GM23248 (cell line): ENCODE results near the gene SH3RF3. TPM values are rescaled to one million over a fixed set of nuclear protein-coding genes. Genes with fewer than 3 reads are reported as not detected.

Experiments
- DNase-seq: peaks from one replicate; pipeline ENCODE4 v3.0.0-alpha.2; 2015
- H2AFZ ChIP-seq: fragments of 200-600 bp; sonication (generic); 2 replicates; pipeline ENCODE4 v1.6.1; 2016; ENCODE audit warnings: antibody characterized with exemption
- H3F3A ChIP-seq: fragments of 200-600 bp; sonication (generic); 2 replicates; pipeline ENCODE4 v1.6.1; 2016; ENCODE audit warnings: mild to moderate bottlenecking, antibody characterized with exemption, mixed run types; ENCODE audit not compliant: insufficient read depth
- H3K27ac ChIP-seq: fragments of 200-600 bp; sonication (generic); 2 replicates; pipeline ENCODE4 v1.5.1; 2016; ENCODE audit warnings: mild to moderate bottlenecking
- H3K27me3 ChIP-seq: fragments of 200-600 bp; sonication (generic); replicated peaks from 2 replicates; pipeline ENCODE4 v1.6.1; 2016; ENCODE audit warnings: mild to moderate bottlenecking; ENCODE audit not compliant: insufficient read depth
- H3K36me3 ChIP-seq: fragments of 200-600 bp; sonication (generic); 2 replicates; pipeline ENCODE4 v1.6.1; 2016; ENCODE audit warnings: low read depth, mild to moderate bottlenecking
- H3K4me1 ChIP-seq: fragments of 200-600 bp; sonication (generic); 2 replicates; pipeline ENCODE4 v1.6.1; 2016; ENCODE audit warnings: mild to moderate bottlenecking; ENCODE audit not compliant: insufficient read depth
- H3K4me2 ChIP-seq: fragments of 200-600 bp; sonication (generic); one replicate; pipeline ENCODE4 v1.6.1; 2016; ENCODE audit warnings: mild to moderate bottlenecking; ENCODE audit not compliant: unreplicated experiment
- H3K4me3 ChIP-seq: fragments of 200-600 bp; sonication (generic); 2 replicates; pipeline ENCODE4 v1.5.1; 2016; ENCODE audit warnings: mild to moderate bottlenecking
- H3K79me2 ChIP-seq: fragments of 200-600 bp; sonication (generic); 2 replicates; pipeline ENCODE4 v1.6.1; 2016; ENCODE audit warnings: mild to moderate bottlenecking; ENCODE audit not compliant: insufficient read depth
- H3K9ac ChIP-seq: fragments of 200-600 bp; sonication (generic); 2 replicates; pipeline ENCODE4 v1.6.1; 2016; ENCODE audit warnings: mild to moderate bottlenecking
- H3K9me2 ChIP-seq: fragments of 200-600 bp; sonication (generic); 2 replicates; pipeline ENCODE4 v1.6.1; 2016; ENCODE audit warnings: mixed run types, mild to moderate bottlenecking, moderate library complexity; ENCODE audit not compliant: insufficient read depth
- H3K9me3 ChIP-seq: fragments of 200-600 bp; sonication (generic); one replicate; pipeline ENCODE4 v1.6.1; 2017; ENCODE audit warnings: low read depth
- H4K20me1 ChIP-seq: fragments of 200-600 bp; sonication (generic); 2 replicates; pipeline ENCODE4 v1.6.0; 2016; ENCODE audit not compliant: insufficient read depth
- EZH2 ChIP-seq: fragments of 200-600 bp; sonication (generic); IDR thresholded peaks from 2 replicates; pipeline ENCODE4 v1.6.1; 2018; ENCODE audit warnings: antibody characterized with exemption, mild to moderate bottlenecking; ENCODE audit not compliant: insufficient read depth, poor library complexity, severe bottlenecking
- EZH2phosphoT487 ChIP-seq: fragments of 200-600 bp; sonication (generic); IDR thresholded peaks from 2 replicates; pipeline ENCODE4 v1.6.1; 2018; ENCODE audit warnings: antibody characterized with exemption, moderate library complexity, mild to moderate bottlenecking, low read depth; ENCODE audit not compliant: insufficient read depth
- WGBS, 2 experiments: methylation state at CpG; one replicate each; pipeline ENCODE4 v1.1.6; 2015 to 2017; ENCODE audit warnings: low lambda C conversion rate in 2 of 2, low coverage in 1 of 2; ENCODE audit errors: missing lambda C conversion rate in 2 of 2; 5-methylcytosine and 5-hydroxymethylcytosine counted together
- in situ Hi-C: fragments of 300-500 bp; cut with MboI; formaldehyde crosslinking; loops from 2 replicates; pipeline ENCODE4 v1.15.0; 2020
- polyA plus RNA-seq: library from polyadenylated mRNA; unstranded; fragments of >200 nt; fragmentation: Nextera tagmentation; extraction: Ambion mirVana; gene quantifications from 2 replicates; pipeline ENCODE4 v1.2.1, GENCODE V29; 2016
- total RNA-seq: library from RNA; depleted of rRNA; stranded (reverse); fragments of >200 nt; shearing (Covaris generic); gene quantifications from 2 replicates; pipeline ENCODE4 v1.2.3, GENCODE V29; 2014

Gene SH3RF3
- total and polyA plus RNA-seq, 2 experiments from 2014 or later = 1.5 to 5.2 TPM

GRCh38 chr2:109261906-109262631 is 133.1 kb downstream of the SH3RF3 start:
- Histone ChIP-seq H2AFZ (no peak overlapping the region), H3K36me3 (no peaks in the 10 kb centered on the region), H3K27me3 (no peaks in the 10 kb centered on the region), H3K9me3 (no peaks in the 10 kb centered on the region), H3K4me3 (no peak overlapping the region), H3K4me1 (no peaks in the 10 kb centered on the region; the same call in 1 of the 2 replicates), H3K27ac (no peak overlapping the region), H3F3A (no peaks in the 10 kb centered on the region), H3K4me2 (no peak overlapping the region), H4K20me1 (no peaks in the 10 kb centered on the region), H3K9me2 (no peaks in the 10 kb centered on the region), H3K79me2 (peaks cover 14% of the 10 kb centered on the region; the same call in 1 of the 2 replicates), H3K9ac (no peak overlapping the region)
- in situ Hi-C loops = no loop called here
- DNase-seq = no peak
- TF ChIP-seq EZH2 = no peak
- TF ChIP-seq EZH2phosphoT487 = no peak
- 94 to 96% methylated on average over 10 of the region's 10 CpGs for WGBS, 2 experiments

GRCh38 chr2:109264595-109265328 is 135.8 kb downstream of the SH3RF3 start:
- Histone ChIP-seq H3K9me3 (no peaks in the 10 kb centered on the region), H4K20me1 (no peaks in the 10 kb centered on the region), H3K9ac (no peak overlapping the region), H3K27me3 (no peaks in the 10 kb centered on the region), H3K36me3 (no peaks in the 10 kb centered on the region), H3K4me2 (no peak overlapping the region), H3K79me2 (peaks cover 14% of the 10 kb centered on the region; the same call in 1 of the 2 replicates), H3K27ac (no peak overlapping the region), H3K4me1 (no peaks in the 10 kb centered on the region; the same call in 1 of the 2 replicates), H2AFZ (no peak overlapping the region), H3K4me3 (no peak overlapping the region), H3K9me2 (no peaks in the 10 kb centered on the region), H3F3A (no peaks in the 10 kb centered on the region)
- 63 to 64% methylated on average over 12 of the region's 12 CpGs for WGBS, 2 experiments
- DNase-seq = peak; percentile 78
- TF ChIP-seq EZH2 = no peak
- TF ChIP-seq EZH2phosphoT487 = no peak
- in situ Hi-C loops = no loop called here

GRCh38 chr2:109265369-109265768 is 136.4 kb downstream of the SH3RF3 start:
- 76 to 88% methylated on average over 2 of the region's 2 CpGs for WGBS, 2 experiments
- Histone ChIP-seq H4K20me1 (no peaks in the 10 kb centered on the region), H3K27ac (no peak overlapping the region), H3K79me2 (peaks cover 14% of the 10 kb centered on the region; the same call in 1 of the 2 replicates), H3K9ac (no peak overlapping the region), H3K9me3 (no peaks in the 10 kb centered on the region), H3K4me1 (no peaks in the 10 kb centered on the region; the same call in 1 of the 2 replicates), H3K27me3 (no peaks in the 10 kb centered on the region), H3K4me3 (no peak overlapping the region), H3K9me2 (no peaks in the 10 kb centered on the region), H2AFZ (no peak overlapping the region), H3K36me3 (no peaks in the 10 kb centered on the region), H3K4me2 (no peak overlapping the region), H3F3A (no peaks in the 10 kb centered on the region)
- DNase-seq = no peak
- no peak for TF ChIP-seq EZH2
- in situ Hi-C loops = no loop called here

- peaks cover 12% of the 10 kb centered on the region; the same call in 1 of the 2 replicates for H3K79me2 ChIP-seq
- no peak overlapping the region for H3K4me2 ChIP-seq
- no peaks in the 10 kb centered on the region for H3K9me3 ChIP-seq
- H4K20me1 ChIP-seq = no peaks in the 10 kb centered on the region
- no peak overlapping the region for H3K4me3 ChIP-seq
- in situ Hi-C loops = no loop called here
- H3F3A ChIP-seq = no peaks in the 10 kb centered on the region
- TF ChIP-seq EZH2phosphoT487 (no peak), EZH2 (no peak)
- no peak overlapping the region for H3K9ac ChIP-seq
- no peaks in the 10 kb centered on the region for H3K9me2 ChIP-seq
- H3K27ac ChIP-seq = no peak overlapping the region
- H3K27me3 ChIP-seq = no peaks in the 10 kb centered on the region
- no peak overlapping the region for H2AFZ ChIP-seq
- no peaks in the 10 kb centered on the region for H3K36me3 ChIP-seq
- no peaks in the 10 kb centered on the region; the same call in 1 of the 2 replicates for H3K4me1 ChIP-seq
- 94 to 95% methylated on average over 5 of the region's 5 CpGs for WGBS, 2 experiments
- DNase-seq = no peak
These were observed 136.9 kb downstream of the SH3RF3 start for GRCh38 chr2:109265953-109266352.
